T-helper 1 cell treated with Interleukin-12 subunit alpha and Interleukin-12 subunit beta and Interleukin-4 antibody, amounts not matched to agents 30 μg/mL and 1 μg/mL, for 36 hours (primary cell): ENCODE data around the gene DIAPH1.
A peak's percentile ranks its signal among the peaks of the same experiment; 100 is the strongest.

Experiments
- H3K27ac Mint-ChIP-seq: one replicate; pipeline ENCODE4 v1.8.0; 2021; ENCODE audit warnings: mild to moderate bottlenecking, mixed read lengths
- H3K27me3 Mint-ChIP-seq: one replicate; pipeline ENCODE4 v1.8.0; 2021; ENCODE audit warnings: low read depth, mixed read lengths
- H3K36me3 Mint-ChIP-seq: one replicate; pipeline ENCODE4 v1.8.0; 2021; ENCODE audit warnings: low read depth, mixed read lengths
- H3K4me1 Mint-ChIP-seq: one replicate; pipeline ENCODE4 v1.8.0; 2021; ENCODE audit warnings: low read depth, mixed read lengths
- H3K4me3 Mint-ChIP-seq: one replicate; pipeline ENCODE4 v1.8.0; 2021; ENCODE audit warnings: mild to moderate bottlenecking, moderate library complexity, mixed read lengths
- H3K9me3 Mint-ChIP-seq: one replicate; pipeline ENCODE4 v1.8.0; 2021; ENCODE audit warnings: mixed read lengths

The DIAPH1 gene

DNA sequence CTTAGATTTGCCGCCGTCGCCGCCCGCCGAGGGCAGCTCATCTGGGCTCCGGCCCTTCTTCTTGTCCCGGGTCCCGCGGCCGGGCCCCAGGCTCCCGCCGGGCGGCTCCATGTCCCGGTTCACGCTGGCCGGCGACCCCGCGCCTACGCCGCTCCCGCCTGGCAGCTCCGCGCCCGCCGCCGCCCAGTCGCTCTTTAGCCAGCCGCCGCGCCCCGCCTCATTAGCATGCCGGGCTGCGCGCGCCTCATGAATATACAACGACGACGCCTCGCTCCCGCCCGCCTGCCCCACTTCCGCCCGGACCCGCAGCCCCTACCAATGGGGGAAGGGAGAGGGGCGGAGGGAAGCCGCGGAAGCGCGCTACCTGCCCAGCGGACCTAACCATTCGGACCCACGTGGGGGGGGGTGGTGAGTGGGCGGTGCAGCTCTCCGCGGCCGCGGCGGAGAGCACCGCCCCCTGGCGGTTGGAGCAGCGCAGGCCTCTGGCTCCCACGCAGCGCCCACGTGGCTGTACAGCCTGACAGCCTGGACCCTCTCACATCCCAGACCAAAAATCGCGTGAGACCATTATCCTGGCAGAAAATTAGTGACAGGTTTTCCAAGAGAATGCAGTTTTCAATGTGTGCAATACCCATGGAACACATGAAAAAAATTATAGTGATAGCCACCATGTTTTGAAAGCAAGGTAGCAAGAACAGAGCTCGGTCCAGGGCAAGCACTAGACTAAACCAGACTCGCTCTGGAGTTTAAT lies at the start of gene DIAPH1:
Gene DIAPH1 (minus strand): TSS at position 197 of the 751 bp plus-strand sequence. CDS start 86 bp downstream, at position 111.
- no peaks in the 10 kb centered on the region for H3K27me3 Mint-ChIP-seq
- peaks cover 30% of the 10 kb centered on the region for H3K36me3 Mint-ChIP-seq
- no peaks in the 10 kb centered on the region for H3K9me3 Mint-ChIP-seq
- H3K4me1 Mint-ChIP-seq, result peaks cover 50% of the 10 kb centered on the region
- peak within 1 kb of the TSS; percentile 99 for H3K4me3 Mint-ChIP-seq
- peak within 1 kb of the TSS; percentile 94 for H3K27ac Mint-ChIP-seq

DNA sequence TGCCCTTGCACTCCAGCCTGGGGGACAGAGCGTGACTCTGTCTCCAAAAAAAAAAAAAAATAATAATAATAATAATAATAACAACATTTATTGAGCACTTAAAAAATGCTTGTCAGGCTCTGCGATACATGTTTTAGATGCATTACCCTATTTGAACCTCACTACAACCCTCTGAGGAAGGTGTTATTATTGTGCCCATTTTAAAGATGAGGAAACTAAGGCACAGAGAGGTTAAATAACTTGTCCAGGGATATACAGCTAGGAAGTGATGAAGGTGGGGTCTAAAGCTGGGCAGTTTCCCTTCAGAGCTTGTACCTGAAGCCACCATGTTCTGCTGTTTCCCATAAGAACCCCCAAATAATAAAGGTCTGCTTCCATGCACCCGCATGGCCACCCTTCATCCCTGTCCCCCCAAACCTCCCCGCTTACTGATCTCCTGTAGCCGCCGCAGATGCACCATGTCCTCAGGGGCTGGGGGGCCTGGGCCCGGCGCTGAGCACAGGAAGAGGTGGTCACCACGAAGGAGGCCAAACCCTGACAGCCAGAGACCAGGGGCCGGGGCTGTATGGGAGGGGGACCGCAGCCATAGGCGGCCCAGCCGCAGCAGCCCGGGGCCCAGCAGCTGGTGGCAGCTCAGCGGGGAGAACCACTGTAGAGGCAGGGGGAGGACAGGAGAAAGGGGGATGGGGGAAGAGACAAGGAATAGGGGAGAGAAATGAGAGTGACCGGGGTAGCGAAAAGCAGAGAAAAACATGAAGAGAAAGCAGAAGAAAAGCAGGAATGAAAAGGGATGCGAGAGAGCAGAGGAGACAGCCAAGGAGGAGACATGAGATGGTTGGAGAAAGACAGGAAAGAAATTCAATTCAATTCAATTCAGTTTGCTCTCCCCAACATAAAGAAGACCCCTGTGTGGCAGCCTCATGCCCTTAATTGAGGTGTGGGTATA lies 47.5 kb upstream of the DIAPH1 start:
- Mint-ChIP-seq H3K27me3 (no peaks in the 10 kb centered on the region), H3K9me3 (no peaks in the 10 kb centered on the region), H3K4me3 (no peak overlapping the region), H3K4me1 (peaks cover 4% of the 10 kb centered on the region), H3K27ac (no peak overlapping the region), H3K36me3 (no peaks in the 10 kb centered on the region)

DNA sequence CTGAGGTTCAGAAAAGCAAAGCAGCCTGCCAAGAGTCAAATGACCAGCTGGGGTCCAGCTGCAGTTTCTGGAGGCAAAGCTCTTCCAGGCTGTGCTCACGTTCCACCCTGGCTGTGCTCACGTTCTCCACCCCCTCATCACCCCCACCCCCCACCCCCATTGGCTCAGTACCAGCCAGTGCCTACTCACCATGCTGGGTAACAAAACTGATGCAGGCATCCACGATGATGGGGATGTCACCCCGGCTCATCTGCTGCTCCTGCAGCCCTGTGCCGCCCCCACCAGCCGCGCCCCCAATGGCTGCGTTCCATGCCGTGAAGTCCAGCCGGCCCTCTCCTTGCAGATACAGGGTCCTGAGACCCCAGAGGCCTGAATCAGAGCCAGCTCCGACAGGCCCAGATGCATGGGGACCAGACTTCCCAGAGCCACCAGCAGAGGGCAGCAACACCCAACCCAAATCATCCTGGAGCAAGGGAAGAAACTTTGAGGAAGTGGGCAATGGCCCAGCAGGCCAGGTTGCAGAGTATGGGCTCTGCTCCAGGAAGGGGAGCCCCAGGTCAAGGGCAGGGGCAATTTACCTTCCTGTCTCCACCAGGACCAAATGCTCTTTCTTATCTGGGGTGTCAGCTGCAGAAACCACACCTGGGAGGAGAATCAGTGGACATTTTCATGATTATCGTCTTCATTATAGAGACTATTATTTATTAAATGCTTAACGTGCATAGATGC lies 46.1 kb upstream of the DIAPH1 start:
- no peak overlapping the region for H3K4me3 Mint-ChIP-seq
- H3K9me3 Mint-ChIP-seq, result no peaks in the 10 kb centered on the region
- H3K27ac Mint-ChIP-seq, result no peak overlapping the region
- H3K36me3 Mint-ChIP-seq, result no peaks in the 10 kb centered on the region
- H3K4me1 Mint-ChIP-seq, result peaks cover 4% of the 10 kb centered on the region
- H3K27me3 Mint-ChIP-seq, result no peaks in the 10 kb centered on the region

DNA sequence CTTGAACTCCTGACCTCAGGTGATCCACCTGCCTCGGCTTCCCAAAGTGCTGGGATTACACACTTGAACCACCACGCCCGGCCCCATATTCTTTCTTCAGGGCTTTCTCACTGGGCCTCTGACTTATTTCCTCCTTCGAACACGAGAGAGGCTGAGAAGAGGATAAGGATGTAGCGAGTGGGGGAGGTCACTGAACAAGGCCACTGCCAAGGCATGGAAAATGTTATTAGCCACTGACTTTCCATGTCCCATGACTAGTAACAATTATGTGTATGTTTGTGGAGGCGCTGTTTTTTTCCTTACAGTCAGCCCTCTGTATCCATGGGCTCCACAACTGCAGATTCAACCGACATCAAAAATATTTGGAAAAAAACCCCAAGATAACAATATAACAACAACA lies 44.7 kb upstream of the DIAPH1 start:
- Mint-ChIP-seq H3K4me1 (peaks cover 4% of the 10 kb centered on the region), H3K9me3 (no peaks in the 10 kb centered on the region), H3K36me3 (no peaks in the 10 kb centered on the region), H3K27ac (no peak overlapping the region), H3K27me3 (peaks cover 3% of the 10 kb centered on the region), H3K4me3 (no peak overlapping the region)

- Mint-ChIP-seq H3K9me3 (no peaks in the 10 kb centered on the region), H3K27me3 (peaks cover 3% of the 10 kb centered on the region), H3K27ac (no peak overlapping the region), H3K36me3 (peaks cover 5% of the 10 kb centered on the region), H3K4me3 (no peak overlapping the region), H3K4me1 (peaks cover 4% of the 10 kb centered on the region)
Observed at GRCh38 chr5:141662028-141662427, 43.2 kb upstream of the DIAPH1 start.

DNA sequence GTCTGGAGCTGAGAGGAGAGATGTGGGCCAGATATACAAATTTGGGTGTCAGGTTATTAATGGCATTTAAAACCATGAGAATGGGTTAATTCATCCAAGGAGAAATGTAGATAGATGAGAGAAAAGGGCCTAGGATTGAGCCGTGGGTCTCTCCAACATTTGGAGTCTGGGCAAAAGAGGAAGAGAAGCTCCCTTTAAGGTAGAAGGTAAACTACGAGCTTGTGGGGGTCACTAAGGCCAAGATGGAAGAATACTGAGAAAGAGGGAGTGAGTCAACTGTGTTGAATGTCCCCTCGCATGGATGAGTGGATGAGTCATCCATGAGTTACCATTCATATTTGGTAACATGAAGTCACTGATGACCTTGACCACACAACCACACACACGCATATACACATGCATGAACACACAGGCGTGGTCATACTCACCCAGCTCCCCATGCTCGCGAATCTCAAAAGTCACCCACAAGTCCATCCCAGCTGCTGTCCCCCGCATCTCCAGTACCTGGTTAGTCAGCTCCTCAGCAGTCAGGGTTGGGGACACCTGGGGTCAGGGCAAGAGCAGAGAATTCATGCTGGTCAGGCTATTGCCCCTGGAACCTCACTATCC lies 39.2 kb upstream of the DIAPH1 start:
- Mint-ChIP-seq H3K4me3 (no peak overlapping the region), H3K27me3 (peaks cover 6% of the 10 kb centered on the region), H3K9me3 (no peaks in the 10 kb centered on the region), H3K4me1 (no peaks in the 10 kb centered on the region), H3K27ac (no peak overlapping the region), H3K36me3 (peaks cover 8% of the 10 kb centered on the region)

GRCh38 chr5:141657404-141657803 lies 38.6 kb upstream of the DIAPH1 start:
- H3K27me3 Mint-ChIP-seq, result peaks cover 6% of the 10 kb centered on the region
- H3K4me1 Mint-ChIP-seq, result no peaks in the 10 kb centered on the region
- no peak overlapping the region for H3K27ac Mint-ChIP-seq
- H3K36me3 Mint-ChIP-seq, result peaks cover 8% of the 10 kb centered on the region
- no peaks in the 10 kb centered on the region for H3K9me3 Mint-ChIP-seq
- no peak overlapping the region for H3K4me3 Mint-ChIP-seq

DNA sequence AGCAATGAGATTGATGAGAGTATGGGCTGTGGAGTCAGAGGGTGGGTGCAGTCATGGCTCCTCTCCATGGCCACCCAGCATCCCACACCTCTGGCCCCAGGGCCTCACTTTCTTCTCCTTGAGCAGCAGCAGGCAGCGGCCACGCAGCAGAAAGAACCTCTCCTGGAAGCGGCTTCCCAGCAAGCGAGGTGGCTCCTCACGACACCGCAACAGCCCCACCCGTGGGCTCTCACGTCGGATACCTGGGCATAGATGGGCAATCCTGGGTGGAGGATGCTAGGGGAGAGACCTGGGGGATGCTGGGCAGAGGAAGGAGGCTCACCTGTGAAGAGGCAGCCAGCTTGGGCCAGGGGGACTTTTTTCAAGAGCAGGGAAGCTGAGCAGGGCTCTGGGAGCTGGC lies 37.6 kb upstream of the DIAPH1 start:
- H3K27ac Mint-ChIP-seq, result no peak overlapping the region
- H3K4me1 Mint-ChIP-seq, result peaks cover 5% of the 10 kb centered on the region
- H3K9me3 Mint-ChIP-seq, result no peaks in the 10 kb centered on the region
- H3K36me3 Mint-ChIP-seq, result peaks cover 8% of the 10 kb centered on the region
- peaks cover 9% of the 10 kb centered on the region for H3K27me3 Mint-ChIP-seq
- no peak overlapping the region for H3K4me3 Mint-ChIP-seq

- Mint-ChIP-seq H3K36me3 (peaks cover 8% of the 10 kb centered on the region), H3K9me3 (no peaks in the 10 kb centered on the region), H3K4me3 (no peak overlapping the region), H3K4me1 (peaks cover 10% of the 10 kb centered on the region), H3K27ac (no peak overlapping the region), H3K27me3 (peaks cover 9% of the 10 kb centered on the region)
Observed at GRCh38 chr5:141655020-141655419, 36.2 kb upstream of the DIAPH1 start.

GRCh38 chr5:141654298-141654697 lies 35.5 kb upstream of the DIAPH1 start:
- peaks cover 8% of the 10 kb centered on the region for H3K27me3 Mint-ChIP-seq
- H3K9me3 Mint-ChIP-seq, result no peaks in the 10 kb centered on the region
- no peak overlapping the region for H3K4me3 Mint-ChIP-seq
- H3K36me3 Mint-ChIP-seq, result peaks cover 8% of the 10 kb centered on the region
- H3K27ac Mint-ChIP-seq, result no peak overlapping the region
- H3K4me1 Mint-ChIP-seq, result peaks cover 14% of the 10 kb centered on the region

- peak overlapping the region; percentile 97 for H3K4me3 Mint-ChIP-seq
- peaks cover 6% of the 10 kb centered on the region for H3K27me3 Mint-ChIP-seq
- no peaks in the 10 kb centered on the region for H3K9me3 Mint-ChIP-seq
- peaks cover 3% of the 10 kb centered on the region for H3K36me3 Mint-ChIP-seq
- peak overlapping the region; percentile 79 for H3K27ac Mint-ChIP-seq
- H3K4me1 Mint-ChIP-seq, result peaks cover 22% of the 10 kb centered on the region
Observed at GRCh38 chr5:141651728-141652105, 32.9 kb upstream of the DIAPH1 start.

DNA sequence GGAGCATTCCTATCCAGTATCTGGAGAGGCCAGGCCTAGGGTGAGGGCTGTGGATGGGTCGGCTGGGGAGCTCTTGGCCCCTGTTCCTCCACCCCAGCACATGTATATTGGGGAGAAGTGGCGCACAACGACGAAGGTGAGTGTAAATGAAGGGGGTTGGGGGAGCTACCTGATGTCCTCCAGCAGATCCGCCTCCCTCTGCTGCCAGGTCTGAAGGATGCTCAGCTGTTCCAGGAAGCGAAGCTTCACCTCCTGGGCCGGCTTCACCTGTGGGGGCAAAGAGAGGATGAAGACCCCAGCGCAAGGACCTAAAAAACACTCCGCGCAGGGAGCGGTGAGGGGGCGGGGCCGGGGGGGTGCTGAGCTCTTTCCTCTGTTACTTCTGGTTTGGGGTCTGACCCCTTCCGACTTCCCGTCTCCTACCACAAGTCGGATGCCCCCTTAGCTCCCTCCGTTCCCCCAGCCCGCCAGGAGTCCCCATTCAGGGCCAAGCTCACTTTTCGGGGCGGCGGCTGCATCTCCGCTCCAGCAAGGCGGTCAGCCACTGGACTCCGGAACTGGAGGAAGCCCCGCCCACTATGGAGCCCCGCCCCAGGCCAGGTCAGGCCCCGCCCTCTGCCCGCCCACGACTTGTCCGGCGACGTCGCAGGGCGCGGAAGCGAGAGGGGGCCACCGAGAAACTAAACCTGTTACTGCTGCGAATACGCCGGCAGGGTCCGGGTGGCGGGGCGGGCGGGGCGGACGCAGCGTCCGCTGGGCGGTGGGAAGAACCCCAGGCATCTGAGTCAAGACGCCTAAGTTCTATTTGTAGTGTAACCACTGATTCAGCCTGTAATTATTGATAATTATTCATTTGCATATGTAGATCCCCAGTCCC lies 32.3 kb upstream of the DIAPH1 start, which contains the start of gene FCHSD1:
Gene FCHSD1 (minus strand): TSS at position 568 of the 877 bp plus-strand sequence. CDS start 50 bp downstream, at position 518.
- peak within 1 kb of the TSS; percentile 97 for H3K4me3 Mint-ChIP-seq
- peaks cover 22% of the 10 kb centered on the region for H3K4me1 Mint-ChIP-seq
- H3K27ac Mint-ChIP-seq, result peak within 1 kb of the TSS; percentile 93

GRCh38 chr5:141649972-141650371 lies 31.2 kb upstream of the DIAPH1 start:
- Mint-ChIP-seq H3K4me3 (peak overlapping the region; percentile 97), H3K4me1 (peaks cover 24% of the 10 kb centered on the region), H3K27me3 (peaks cover 3% of the 10 kb centered on the region), H3K36me3 (peaks cover 11% of the 10 kb centered on the region), H3K27ac (no peak overlapping the region), H3K9me3 (no peaks in the 10 kb centered on the region)

More for the DNA sequence above, 32.3 kb upstream of the DIAPH1 start, which contains the start of gene FCHSD1:
- peaks cover 5% of the 10 kb centered on the region for H3K27me3 Mint-ChIP-seq
- H3K36me3 Mint-ChIP-seq, result peaks cover 5% of the 10 kb centered on the region
- H3K9me3 Mint-ChIP-seq, result no peaks in the 10 kb centered on the region
